ENCODE data around the gene CDH13. TPM values are rescaled to one million over a fixed set of nuclear protein-coding genes. Genes with fewer than 3 reads are reported as not detected.

CDH13 gene
- total and polyA plus RNA-seq, 2 of the 8 experiments (the other 6 are each of a cell fraction or from before 2014, with no cell fraction given), result 2.3 to 2.4 TPM

DNA sequence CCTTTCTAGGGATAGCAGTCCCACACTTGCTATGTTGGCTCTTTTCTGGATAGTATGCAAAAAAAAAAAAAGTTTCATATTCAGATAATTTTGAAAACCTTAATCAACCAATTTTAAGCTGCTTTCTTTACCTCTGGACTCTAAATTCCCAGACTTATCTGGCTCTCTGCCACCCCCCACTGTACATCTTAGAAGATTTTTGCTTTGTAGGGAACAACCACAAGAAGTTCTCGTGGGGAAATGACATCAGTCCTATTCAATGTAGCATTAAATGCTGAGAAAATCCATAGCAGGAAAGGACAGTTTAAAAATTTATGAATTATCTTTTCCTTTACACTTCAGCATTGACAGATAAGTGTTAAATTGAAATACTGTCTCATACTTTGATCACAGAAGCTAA, 618.3 kb downstream of the CDH13 start (continued):
- TF ChIP-seq, protein P1, sequence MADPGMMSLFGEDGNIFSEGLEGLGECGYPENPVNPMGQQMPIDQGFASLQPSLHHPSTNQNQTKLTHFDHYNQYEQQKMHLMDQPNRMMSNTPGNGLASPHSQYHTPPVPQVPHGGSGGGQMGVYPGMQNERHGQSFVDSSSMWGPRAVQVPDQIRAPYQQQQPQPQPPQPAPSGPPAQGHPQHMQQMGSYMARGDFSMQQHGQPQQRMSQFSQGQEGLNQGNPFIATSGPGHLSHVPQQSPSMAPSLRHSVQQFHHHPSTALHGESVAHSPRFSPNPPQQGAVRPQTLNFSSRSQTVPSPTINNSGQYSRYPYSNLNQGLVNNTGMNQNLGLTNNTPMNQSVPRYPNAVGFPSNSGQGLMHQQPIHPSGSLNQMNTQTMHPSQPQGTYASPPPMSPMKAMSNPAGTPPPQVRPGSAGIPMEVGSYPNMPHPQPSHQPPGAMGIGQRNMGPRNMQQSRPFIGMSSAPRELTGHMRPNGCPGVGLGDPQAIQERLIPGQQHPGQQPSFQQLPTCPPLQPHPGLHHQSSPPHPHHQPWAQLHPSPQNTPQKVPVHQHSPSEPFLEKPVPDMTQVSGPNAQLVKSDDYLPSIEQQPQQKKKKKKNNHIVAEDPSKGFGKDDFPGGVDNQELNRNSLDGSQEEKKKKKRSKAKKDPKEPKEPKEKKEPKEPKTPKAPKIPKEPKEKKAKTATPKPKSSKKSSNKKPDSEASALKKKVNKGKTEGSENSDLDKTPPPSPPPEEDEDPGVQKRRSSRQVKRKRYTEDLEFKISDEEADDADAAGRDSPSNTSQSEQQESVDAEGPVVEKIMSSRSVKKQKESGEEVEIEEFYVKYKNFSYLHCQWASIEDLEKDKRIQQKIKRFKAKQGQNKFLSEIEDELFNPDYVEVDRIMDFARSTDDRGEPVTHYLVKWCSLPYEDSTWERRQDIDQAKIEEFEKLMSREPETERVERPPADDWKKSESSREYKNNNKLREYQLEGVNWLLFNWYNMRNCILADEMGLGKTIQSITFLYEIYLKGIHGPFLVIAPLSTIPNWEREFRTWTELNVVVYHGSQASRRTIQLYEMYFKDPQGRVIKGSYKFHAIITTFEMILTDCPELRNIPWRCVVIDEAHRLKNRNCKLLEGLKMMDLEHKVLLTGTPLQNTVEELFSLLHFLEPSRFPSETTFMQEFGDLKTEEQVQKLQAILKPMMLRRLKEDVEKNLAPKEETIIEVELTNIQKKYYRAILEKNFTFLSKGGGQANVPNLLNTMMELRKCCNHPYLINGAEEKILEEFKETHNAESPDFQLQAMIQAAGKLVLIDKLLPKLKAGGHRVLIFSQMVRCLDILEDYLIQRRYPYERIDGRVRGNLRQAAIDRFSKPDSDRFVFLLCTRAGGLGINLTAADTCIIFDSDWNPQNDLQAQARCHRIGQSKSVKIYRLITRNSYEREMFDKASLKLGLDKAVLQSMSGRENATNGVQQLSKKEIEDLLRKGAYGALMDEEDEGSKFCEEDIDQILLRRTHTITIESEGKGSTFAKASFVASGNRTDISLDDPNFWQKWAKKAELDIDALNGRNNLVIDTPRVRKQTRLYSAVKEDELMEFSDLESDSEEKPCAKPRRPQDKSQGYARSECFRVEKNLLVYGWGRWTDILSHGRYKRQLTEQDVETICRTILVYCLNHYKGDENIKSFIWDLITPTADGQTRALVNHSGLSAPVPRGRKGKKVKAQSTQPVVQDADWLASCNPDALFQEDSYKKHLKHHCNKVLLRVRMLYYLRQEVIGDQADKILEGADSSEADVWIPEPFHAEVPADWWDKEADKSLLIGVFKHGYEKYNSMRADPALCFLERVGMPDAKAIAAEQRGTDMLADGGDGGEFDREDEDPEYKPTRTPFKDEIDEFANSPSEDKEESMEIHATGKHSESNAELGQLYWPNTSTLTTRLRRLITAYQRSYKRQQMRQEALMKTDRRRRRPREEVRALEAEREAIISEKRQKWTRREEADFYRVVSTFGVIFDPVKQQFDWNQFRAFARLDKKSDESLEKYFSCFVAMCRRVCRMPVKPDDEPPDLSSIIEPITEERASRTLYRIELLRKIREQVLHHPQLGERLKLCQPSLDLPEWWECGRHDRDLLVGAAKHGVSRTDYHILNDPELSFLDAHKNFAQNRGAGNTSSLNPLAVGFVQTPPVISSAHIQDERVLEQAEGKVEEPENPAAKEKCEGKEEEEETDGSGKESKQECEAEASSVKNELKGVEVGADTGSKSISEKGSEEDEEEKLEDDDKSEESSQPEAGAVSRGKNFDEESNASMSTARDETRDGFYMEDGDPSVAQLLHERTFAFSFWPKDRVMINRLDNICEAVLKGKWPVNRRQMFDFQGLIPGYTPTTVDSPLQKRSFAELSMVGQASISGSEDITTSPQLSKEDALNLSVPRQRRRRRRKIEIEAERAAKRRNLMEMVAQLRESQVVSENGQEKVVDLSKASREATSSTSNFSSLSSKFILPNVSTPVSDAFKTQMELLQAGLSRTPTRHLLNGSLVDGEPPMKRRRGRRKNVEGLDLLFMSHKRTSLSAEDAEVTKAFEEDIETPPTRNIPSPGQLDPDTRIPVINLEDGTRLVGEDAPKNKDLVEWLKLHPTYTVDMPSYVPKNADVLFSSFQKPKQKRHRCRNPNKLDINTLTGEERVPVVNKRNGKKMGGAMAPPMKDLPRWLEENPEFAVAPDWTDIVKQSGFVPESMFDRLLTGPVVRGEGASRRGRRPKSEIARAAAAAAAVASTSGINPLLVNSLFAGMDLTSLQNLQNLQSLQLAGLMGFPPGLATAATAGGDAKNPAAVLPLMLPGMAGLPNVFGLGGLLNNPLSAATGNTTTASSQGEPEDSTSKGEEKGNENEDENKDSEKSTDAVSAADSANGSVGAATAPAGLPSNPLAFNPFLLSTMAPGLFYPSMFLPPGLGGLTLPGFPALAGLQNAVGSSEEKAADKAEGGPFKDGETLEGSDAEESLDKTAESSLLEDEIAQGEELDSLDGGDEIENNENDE (IDR thresholded peaks at IDR 0.05; ENCODE audit: insufficient replicate concordance, low read length), result no peak
- TF ChIP-seq BACH1 (IDR thresholded peaks at IDR 0.05; ENCODE audit: low read length), result no peak
- no peak for TF ChIP-seq KDM1A (IDR thresholded peaks at IDR 0.05; ENCODE audit: borderline replicate concordance, low read length)
- no peak for TF ChIP-seq SP1 (IDR thresholded peaks at IDR 0.05; ENCODE audit: low read depth, low read length)
- TF ChIP-seq SP2 (IDR thresholded peaks at IDR 0.05; ENCODE audit: low read length), result no peak
- TF ChIP-seq HDAC6 (IDR thresholded peaks at IDR 0.05; ENCODE audit: low read depth, low read length), result no peak
